CD4-positive, alpha-beta T cell treated with Interferon alpha-2 for 1 hour (primary cell): ENCODE measurements around the gene AIP.
A peak's percentile ranks its signal among the peaks of the same experiment; 100 is the strongest.
"Not testable (repeated sequence)": the region's sequence is repeated elsewhere in the genome, so short reads cannot be mapped to it uniquely, and the experiment has no call there.

Experiments used
- DNase-seq, 2 donors: peaks; one replicate each; pipeline ENCODE4 v3.0.0-alpha.2; 2020 to 2022

The AIP gene

GRCh38 chr11:67469508-67469811 is 13.4 kb upstream of the AIP start:
- no peak for DNase-seq

- no peak for DNase-seq
Measured at GRCh38 chr11:67470337-67471002, 12.4 kb upstream of the AIP start.

GRCh38 chr11:67472882-67473281 is 9.9 kb upstream of the AIP start:
- DNase-seq = no peak

- DNase-seq = not testable (repeated sequence)
Measured at GRCh38 chr11:67476692-67477091, 6.1 kb upstream of the AIP start.

GRCh38 chr11:67477344-67478050 is 5.3 kb upstream of the AIP start:
- not testable (repeated sequence) for DNase-seq

- no peak for DNase-seq
Measured at GRCh38 chr11:67482275-67482826, 475 bp upstream of the AIP start.

- DNase-seq = peak in 1 of 2 donors; percentile 69
Measured at GRCh38 chr11:67483831-67484665, 1.2 kb downstream of the AIP start.

GRCh38 chr11:67484847-67485311 is 2.1 kb downstream of the AIP start:
- DNase-seq = peak; percentile 58 to 70

GRCh38 chr11:67485873-67486361 is 3.1 kb downstream of the AIP start:
- peak; percentile 57 to 81 for DNase-seq

- peak in 1 of 2 donors; percentile 45 for DNase-seq
Measured at GRCh38 chr11:67486481-67487195, 3.8 kb downstream of the AIP start.

- DNase-seq = no peak
Measured at GRCh38 chr11:67489203-67489884, 6.5 kb downstream of the AIP start.

- no peak for DNase-seq
Measured at GRCh38 chr11:67489885-67490726, 7.3 kb downstream of the AIP start.

- DNase-seq = no peak
Measured at GRCh38 chr11:67490727-67491065, 7.9 kb downstream of the AIP start.

- no peak for DNase-seq
Measured at GRCh38 chr11:67491276-67492068, 8.6 kb downstream of the AIP start.

- DNase-seq = no peak
Measured at GRCh38 chr11:67492069-67492727, 9.4 kb downstream of the AIP start.

GRCh38 chr11:67492801-67493547 is 10.1 kb downstream of the AIP start:
- no peak for DNase-seq

- no peak for DNase-seq
Measured at GRCh38 chr11:67493548-67494370, 10.9 kb downstream of the AIP start.
